LHCN-M2 (cell line): ENCODE measurements around the gene NOL3. TPM values are rescaled to one million over a fixed set of nuclear protein-coding genes. Genes with fewer than 3 reads are reported as not detected.
A peak's percentile ranks its signal among the peaks of the same experiment; 100 is the strongest.

Source experiments
- DNase-seq: peaks from one replicate; pipeline ENCODE4 v3.0.0-alpha.2; 2012; ENCODE audit warnings: low read depth
- total RNA-seq: library from RNA; depleted of rRNA; stranded (reverse); fragments of >200 nt; gene quantifications from 2 replicates; pipeline ENCODE4 v1.2.3, GENCODE V29; 2014

NOL3 gene
- total RNA-seq, 1 experiment from 2014 or later = 58.0 TPM

DNA sequence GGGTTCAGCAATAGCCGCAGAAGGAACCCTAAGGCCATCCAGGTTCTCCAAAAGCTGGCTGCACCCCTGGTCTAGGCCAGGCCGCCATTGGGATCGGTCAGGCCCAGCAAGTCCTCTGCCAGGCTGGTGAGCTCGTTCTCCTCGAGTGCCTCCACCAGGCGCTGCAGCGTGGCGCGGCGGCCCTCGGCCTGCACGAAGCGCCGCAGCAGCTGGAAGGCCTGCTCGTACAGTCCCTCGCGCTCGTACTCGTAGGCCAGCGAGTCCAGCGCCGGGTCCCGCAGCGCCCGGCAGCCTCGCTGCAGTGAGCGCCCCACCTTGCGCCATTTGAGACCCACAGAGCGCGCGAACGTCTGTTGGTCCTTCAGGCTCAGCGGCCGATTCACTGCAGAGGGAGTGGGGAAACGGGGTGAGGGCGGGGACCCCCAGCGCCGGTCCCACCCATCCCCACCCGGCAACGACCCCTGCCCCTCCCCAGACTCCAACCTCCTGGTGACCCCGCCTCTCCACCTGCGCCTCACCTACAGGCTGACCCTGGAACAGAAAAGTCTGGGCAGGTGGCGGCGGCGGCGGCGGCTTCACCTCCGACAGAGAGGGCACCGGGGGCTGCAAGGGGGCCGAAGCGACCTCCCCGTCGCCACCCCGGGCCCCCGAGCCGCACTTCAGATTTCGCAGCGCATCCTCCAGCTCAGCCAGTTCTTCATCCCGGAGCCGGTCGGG is 15.6 kb upstream of the NOL3 start:
- no peak for DNase-seq

DNA sequence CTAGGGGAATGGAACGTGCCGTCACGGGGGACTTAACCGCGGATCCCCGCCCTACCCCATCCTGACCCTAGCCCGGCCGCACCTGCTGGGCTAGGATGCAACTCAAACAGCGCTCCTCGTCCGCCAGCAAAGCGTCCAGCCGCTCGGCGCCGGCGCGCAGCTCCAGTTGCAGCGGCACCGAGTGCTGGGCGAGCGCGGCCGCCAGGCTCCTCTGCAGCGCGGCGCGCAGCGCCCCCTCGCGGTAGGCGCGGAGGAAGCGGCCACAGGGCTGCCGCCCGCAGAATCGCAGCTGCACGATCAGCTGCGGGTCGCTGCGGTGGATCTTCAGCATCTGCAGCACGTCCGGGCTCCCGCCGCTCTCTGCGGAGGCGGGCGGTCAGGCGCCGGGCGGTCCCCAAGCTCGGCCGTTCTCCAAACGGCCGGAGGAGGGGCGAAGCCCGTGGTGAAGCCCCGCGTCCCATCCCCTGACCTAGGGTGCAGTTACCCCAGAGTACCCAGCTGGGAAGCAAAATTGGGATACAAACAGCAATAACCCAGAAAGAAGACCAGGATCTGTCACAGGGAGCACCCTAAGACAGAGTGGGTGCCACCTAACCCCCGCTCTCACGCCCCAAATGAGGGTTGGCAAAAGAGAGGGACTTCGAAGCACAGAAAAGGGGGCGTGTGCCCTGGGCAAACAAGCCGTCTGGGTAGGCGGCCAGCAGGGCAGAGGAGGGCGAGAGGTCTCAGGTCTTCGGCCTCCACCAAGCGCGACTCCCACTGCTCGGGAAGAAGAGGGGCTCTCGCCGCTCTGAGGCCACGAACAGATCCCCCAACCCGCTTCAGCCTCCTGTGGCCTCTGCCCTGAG is 14.8 kb upstream of the NOL3 start:
- DNase-seq = peak; percentile 60

DNA sequence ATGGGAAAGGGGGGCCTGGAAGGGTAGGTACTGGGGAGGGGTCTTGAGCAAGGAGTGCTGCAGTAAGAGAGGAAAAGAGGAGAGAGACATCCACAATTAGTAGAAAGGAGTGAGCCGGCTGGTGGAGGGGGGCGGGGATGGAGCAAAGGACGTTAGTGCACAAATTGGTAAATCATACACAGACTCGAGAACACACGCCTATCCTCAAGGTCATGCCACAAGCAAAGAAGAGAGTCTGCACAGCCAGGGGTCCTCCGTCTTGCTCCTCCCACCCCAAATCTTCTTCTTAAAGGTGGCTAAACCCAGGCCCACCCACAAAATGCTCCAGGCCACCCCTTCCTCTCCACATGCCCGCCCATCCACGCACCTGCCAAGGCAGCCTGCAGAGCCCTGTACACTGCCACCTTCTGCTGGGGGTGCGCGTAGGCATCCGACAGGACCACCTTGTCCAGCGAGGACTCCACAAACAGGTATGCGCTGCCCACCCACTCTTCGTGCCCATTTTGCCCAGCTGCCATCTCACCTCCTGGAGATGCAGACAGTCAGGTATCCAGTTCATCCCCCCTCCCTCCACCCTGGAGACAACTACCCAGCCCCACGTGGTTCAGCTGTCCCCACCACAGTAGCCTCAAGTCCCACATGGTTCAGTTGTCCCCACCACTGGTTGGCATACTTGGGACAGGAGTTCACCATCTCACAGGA is 14.0 kb upstream of the NOL3 start:
- DNase-seq = no peak

DNA sequence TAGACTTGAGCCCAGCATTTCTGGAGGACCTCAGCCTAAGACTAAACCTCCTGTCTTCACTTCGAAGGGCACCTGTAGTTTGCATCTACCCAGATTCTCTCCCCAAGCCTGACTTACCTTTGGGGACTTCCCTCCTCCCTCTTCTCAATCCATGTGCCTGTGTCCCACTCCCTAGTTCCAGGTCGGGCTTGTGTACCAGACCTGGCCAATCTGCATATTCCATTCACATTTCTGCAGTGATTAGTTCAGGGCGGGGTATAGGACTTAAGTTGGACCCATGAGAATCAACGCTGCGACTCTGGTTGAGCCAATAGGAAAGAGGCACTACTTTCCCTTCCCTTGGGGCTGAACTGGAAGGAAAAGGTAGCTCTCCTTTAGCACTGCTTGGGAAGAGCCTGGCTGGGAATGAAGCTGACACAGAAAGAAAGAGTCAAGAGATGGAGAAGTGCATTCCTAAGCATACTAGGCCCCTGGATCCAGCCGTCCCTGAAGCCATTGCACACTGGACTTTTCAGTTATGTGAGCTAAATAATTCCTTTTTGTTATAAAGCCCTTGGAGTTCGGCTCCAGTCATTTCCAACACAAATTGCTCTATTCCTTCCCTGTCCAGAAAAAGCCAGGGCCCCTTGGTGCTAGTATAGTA is 13.1 kb upstream of the NOL3 start:
- no peak for DNase-seq

DNA sequence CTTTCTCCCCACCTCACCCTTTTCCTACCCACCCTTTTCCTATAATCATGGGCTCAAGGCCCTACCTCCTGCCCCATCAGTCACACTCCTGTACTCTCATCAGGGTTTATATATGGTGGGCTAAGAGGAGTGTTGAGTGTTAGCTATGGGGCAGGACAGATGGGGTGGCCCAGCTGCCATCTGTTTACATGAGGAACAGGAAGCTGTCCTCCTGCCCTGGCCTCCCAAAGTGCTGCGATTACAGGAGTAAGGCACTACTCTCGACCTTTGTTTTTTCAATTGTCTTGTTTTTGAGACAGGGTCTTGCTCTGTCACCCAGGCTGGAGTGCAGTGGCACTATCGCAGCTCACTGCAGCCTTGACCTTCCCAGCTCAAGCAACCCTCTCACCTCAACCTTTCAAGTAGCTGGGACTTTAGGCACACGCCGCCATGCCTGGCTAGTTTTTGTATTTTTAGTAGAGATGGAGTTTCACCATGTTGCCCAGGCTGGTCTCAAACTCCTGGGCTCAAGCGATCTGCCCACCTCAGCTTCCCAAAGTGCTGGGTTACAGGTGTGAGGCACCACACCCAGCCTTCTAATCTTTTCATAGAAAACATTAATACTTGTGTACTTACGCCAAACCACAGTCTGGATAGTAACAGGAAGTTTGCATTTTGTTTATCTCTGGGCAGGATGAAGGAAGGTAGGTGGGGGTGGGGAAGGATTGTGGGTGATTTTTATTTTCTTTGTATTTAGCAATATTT is 12.3 kb upstream of the NOL3 start:
- DNase-seq = no peak

DNA sequence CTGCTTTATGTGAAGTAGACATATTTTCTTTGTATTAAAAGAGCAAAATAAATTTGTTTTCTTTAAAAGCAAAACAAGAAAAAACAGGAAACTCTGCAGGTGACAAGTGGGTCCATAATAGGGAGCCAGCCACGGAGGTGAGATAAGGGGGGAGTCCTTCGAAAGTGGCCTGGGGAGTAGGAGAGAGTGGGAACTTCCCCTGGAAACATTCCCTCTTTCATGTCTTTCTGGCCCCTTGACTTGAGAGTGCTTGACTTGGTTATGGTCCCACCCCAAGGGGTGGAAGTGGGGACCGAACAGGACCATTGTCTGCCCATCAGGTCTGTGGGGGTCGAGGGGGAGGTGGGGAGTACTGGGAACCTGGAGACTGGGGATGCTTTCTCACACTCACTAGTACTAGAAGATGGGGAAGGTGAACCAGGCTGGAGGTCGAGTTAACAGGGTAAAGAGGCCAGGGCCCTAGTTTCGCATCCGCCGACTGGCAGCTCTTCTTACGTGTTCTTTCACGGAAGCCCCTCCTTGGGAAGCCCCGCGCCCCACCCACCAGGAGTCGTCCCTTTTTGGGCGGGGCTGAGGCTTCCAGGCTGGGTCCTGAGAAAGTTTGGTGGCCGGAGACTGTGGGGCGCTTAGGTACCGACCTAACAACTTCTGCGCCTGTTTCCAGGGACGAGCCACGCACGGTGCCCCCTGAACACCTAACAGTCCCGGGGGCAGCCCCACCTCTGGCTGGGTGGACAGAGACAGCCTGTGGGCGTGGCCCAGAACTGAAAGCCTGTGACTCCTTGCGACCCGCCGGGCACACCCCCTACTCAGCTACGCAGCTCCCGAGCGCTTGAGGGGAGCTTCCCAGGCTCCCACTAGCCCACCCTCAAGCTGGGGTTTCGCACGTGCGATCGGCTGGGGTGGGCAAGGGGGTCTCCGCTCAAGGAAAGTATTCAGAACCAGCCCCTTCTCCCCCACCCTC is 11.4 kb upstream of the NOL3 start:
- no peak for DNase-seq

DNA sequence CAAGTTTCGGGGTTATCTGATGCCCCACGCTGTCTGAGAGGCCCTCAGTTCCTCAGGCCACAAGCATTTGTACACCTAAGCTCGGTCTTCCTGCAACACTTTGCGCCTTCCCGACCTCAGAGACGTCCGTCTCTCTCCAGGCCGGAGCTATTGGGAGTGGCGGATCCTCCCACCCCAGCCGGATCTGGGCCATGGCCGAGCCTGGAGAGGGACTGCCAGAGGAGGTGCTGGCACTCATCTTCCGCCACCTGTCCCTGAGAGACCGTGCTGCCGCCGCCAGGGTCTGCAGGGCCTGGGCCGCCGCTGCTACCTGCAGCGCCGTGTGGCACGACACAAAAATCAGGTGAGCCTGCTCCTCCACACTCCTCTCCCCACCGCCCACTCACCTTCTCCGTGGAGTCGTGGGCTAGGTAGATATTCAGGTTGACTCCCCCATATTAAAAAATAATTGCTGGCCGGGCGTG is 8.7 kb upstream of the NOL3 start:
- no peak for DNase-seq

DNA sequence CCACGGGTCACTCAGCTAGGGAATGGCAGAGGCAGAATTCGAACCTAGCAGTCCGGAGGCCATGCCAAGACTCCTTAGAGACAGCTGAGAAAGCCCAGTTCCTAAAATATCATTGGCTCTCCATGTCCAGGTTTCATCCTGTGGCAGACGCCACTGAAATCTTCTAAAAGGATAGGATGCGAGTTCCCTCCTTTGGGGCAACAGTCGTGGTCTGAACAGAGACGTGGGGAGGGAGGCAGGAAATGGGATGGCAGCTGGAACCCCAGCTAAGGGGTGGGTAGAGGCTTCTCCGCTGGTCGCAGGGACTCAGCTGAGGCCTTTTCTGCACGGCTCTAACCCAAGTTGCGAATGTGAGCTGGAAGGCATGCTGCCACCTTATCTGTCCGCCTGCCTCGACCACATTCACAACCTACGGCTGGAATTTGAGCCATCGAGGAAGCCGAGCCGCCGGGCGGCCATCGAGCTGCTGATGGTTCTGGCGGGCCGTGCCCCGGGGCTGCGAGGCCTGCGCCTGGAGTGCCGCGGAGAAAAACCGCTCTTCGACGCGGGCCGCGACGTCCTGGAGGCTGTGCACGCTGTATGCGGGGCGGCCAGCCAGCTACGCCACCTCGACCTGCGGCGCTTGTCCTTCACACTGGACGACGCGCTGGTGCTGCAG is 7.7 kb upstream of the NOL3 start:
- no peak for DNase-seq

DNA sequence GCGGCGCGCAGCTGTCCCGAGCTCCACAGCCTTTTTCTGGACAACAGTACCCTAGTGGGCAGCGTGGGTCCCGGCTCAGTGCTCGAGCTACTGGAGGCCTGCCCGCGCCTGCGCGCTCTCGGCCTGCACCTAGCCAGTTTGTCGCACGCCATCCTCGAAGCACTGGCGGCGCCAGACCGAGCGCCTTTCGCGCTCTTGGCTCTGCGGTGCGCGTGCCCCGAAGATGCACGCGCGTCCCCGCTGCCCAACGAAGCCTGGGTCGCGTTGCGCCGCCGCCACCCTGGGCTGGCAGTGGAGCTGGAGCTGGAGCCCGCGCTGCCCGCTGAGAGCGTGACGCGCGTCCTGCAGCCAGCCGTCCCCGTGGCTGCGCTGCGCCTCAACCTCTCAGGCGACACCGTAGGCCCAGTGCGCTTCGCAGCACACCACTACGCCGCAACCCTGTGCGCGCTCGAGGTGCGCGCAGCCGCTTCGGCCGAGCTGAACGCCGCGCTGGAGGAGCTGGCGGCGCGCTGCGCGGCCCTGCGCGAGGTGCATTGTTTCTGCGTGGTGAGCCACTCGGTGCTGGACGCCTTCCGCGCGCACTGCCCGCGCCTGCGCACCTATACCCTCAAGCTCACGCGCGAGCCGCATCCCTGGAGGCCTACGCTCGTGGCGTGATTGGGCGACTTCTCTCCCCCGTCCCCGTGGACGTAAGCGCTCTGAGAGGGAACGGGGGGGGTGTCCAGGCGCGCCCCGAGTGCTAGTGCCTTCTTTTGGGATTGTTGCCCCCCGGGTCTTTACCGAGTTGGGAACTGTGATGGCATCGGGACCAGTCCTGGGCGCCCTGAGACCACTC is 7.0 kb upstream of the NOL3 start:
- DNase-seq = no peak

DNA sequence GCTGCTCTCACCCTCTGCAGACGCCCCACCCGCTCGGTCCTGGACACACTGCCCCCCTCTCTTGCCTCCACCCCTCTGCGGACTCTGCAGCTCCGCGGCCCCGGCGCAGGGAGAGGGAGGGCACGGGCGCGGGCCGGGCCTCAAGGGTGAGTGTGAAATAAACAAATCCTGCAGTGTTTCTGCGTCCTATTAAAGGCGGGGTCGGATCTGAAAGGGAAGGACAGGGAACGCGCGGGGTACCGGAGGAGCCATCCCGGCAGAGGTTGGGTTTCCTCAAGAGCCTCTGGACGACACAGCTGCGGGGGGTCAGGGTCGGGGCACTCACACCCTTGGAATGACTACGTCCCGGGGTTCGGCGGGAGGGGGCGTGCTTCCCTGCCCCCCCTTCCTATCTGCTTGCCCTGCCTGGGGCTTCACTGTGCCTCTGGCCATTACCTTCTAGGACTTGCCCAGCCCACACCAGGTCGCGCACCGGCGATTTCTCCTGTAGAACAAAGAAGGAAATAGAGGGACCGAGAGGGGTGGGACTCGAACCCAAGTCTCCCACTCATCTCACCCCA is 6.3 kb upstream of the NOL3 start:
- DNase-seq = no peak

DNA sequence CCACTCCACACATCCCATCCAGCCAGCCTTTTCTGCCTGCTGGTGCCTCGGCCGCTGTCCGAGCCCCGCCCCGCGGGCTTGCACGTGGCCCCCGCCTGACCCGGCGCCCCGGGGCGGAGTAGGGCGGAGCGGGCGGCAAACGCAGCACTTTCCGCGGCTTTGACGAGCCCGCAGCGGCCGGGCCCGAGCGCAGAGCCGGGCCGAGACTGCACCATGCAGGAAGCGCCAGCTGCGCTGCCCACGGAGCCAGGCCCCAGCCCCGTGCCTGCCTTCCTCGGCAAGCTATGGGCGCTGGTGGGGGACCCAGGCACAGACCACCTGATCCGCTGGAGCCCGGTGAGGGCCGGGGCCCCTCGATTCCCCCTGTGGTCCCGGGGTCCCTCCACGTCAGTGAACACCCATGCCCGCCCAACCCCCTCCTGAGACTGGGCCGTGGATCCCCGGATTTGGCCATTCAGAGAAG is 5.7 kb upstream of the NOL3 start, which contains the start of gene HSF4:
TSS of gene HSF4 (plus strand) at position 147 of the 463 bp plus-strand sequence. CDS start at position 214, 67 bp downstream.
- no peak for DNase-seq

DNA sequence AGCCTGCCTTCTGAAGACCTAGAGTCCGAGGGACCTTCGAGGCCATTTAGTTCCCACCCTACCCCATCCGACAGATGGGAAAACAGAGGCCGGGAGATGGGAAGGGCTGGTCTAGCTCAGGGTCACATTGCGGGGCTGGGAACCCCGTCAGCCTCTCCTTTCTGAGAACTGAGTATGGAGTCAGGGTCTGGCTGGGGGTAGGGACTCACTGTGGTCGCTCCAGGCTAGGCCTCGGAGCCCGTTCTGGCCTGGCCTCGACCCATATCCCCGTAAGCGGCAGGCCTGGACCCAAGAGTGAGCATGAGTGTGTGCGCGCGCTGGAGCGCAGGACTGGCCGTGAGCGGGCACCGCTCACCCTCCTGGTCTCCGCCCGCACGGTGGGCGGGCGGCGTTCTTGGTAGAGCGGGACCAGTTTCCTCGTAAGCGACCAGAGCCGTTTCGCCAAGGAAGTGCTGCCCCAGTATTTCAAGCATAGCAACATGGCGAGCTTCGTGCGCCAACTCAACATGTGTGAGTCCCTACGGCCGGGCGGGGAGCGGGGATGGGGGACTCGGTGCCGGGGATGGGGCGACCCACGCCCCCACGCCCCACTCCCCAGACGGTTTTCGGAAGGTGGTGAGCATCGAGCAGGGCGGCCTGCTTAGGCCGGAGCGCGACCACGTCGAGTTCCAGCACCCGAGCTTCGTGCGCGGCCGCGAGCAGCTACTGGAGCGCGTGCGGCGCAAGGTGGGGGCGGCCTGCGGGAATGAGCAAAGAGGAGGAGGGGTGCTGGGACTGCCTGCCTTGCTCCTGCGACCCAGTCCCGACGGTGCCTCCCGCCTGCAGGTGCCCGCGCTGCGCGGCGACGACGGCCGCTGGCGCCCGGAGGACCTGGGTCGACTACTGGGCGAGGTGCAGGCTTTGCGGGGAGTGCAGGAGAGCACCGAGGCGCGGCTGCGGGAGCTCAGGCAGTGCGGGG is 4.9 kb upstream of the NOL3 start:
- DNase-seq = no peak

DNA sequence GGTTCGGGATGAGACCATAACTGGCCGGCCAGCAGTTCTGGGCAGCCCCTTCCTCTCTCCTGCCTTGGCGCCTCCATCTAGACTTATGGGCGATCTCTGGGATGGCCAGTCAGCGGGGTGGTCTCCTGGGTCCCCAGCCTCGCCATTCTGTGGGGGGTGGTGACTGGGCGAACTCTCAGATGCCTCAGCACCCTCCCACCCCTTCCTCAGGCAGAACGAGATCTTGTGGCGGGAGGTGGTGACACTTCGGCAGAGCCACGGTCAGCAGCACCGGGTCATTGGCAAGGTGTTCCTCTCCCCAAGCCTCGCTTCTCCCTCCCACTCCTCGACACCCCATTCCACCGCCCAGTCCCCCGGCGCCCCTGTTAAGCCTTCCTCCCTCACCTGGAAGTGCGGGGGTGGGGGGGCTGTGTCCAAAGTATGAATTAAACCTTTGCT is 4.2 kb upstream of the NOL3 start:
- DNase-seq = no peak

DNA sequence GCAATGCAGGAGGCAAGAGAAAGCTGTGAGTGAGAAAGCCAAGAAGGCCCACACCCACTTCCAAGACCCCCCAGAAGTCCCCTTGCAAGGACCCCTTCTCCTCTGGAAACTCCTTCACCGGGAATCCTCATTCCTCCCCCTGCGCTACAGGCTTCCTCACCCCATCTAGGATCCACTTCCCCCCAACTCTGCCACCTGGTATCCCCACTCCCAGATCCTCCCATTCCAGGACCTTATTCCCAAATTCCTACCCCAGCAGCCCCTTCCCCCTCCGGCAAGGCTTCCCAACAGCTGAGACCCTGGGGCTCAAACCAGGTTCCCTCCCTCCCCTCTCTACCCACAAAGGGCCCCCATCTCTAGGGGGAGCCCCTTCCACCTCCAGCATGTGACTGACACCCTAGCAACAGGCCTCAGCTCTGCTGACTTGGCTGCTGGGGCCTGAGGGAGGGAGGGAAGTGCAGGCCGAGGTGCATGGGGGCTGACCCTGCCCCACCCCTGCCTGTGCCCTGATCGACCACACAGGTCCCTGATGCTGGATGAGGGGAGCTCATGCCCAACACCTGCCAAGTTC is 3.7 kb upstream of the NOL3 start:
- no peak for DNase-seq

DNA sequence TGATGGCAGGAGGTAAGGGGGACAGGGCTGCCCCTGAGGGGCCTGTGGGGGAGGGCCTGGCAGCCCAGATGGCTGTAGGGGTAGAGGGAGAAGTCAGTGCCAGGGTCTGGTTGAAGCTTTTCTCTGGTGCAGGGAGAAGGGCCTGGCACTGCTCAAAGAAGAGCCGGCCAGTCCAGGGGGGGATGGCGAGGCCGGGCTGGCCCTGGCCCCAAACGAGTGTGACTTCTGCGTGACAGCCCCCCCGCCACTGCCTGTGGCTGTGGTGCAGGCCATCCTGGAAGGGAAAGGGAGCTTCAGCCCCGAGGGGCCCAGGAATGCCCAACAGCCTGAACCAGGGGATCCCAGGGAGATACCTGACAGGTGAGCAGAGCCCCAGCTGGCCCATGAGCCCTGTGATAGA is 2.8 kb upstream of the NOL3 start:
- no peak for DNase-seq

DNA sequence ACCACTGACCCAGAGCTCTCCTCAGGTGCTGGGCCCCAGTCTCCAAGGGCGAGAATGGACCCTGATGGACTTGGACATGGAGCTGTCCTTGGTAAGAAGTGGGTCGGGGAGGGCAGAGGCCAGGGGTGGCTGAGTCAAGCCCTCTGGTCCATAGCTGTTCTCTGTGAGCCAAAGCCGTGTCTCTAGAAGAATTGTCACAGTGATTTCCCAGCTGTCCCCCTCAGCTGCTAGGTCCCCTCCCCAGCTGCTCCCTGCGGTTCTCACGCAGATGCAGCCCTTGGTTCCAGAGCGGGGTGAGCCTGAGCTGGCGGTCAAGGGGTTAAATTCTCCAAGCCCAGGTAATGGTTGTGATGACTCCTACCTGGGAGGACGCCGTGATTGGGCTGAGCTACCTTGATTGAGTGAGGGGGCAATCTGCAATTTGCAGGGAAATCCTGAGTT is 1.3 kb upstream of the NOL3 start:
- no peak for DNase-seq
